Lower lobe of right lung (tissue), 2 donors: ENCODE data around the gene FGGY. TPM values are rescaled to one million over a fixed set of nuclear protein-coding genes. Genes with fewer than 3 reads are reported as not detected.

Source experiments
- ATAC-seq, 2 donors: fragments of 200-7000 bp; cut with Tn5 transposase; one replicate each; pipeline ENCODE4 v1.9.1; 2020 to 2022; ENCODE audit warnings: mild to moderate bottlenecking in 2 of 2, moderate library complexity in 2 of 2
- DNase-seq: peaks from one replicate; pipeline ENCODE4 v3.0.0-alpha.2; 2020
- H3K27ac ChIP-seq: fragments of 200-600 bp; one replicate; pipeline ENCODE4 v1.8.0; 2022
- H3K27me3 ChIP-seq: fragments of 200-600 bp; one replicate; pipeline ENCODE4 v1.8.0; 2022; ENCODE audit warnings: low read depth
- H3K36me3 ChIP-seq: fragments of 200-600 bp; one replicate; pipeline ENCODE4 v1.8.0; 2022; ENCODE audit warnings: mild to moderate bottlenecking
- H3K4me1 ChIP-seq: fragments of 200-600 bp; one replicate; pipeline ENCODE4 v1.8.0; 2022
- H3K4me3 ChIP-seq: fragments of 200-600 bp; one replicate; pipeline ENCODE4 v1.8.0; 2022; ENCODE audit warnings: mild to moderate bottlenecking
- H3K9me3 ChIP-seq: fragments of 200-600 bp; one replicate; pipeline ENCODE4 v1.8.0; 2022
- CTCF ChIP-seq: fragments of 200-600 bp; IDR thresholded peaks from one replicate; pipeline ENCODE4 v1.8.0; 2022; ENCODE audit warnings: antibody characterized with exemption, mild to moderate bottlenecking
- intact Hi-C: fragments of 100-400 bp; cut with DNase I; formaldehyde crosslinking; loops from one replicate; pipeline ENCODE4 v1.11.0; 2022
- total RNA-seq: library from RNA; stranded (reverse); fragmentation: NEBNext Ultra II Directional; extraction: Animal tissue kit (Norgen Biotek cat#: 25700); gene quantifications from one replicate; pipeline ENCODE4 v1.2.1, GENCODE V29; 2021
- donor health status: DM: no; HTN: yes; CAD: no; lungs with severe emphysema.

Gene FGGY
- total RNA-seq, 1 donor from 2014 or later = 31.4 TPM

DNA sequence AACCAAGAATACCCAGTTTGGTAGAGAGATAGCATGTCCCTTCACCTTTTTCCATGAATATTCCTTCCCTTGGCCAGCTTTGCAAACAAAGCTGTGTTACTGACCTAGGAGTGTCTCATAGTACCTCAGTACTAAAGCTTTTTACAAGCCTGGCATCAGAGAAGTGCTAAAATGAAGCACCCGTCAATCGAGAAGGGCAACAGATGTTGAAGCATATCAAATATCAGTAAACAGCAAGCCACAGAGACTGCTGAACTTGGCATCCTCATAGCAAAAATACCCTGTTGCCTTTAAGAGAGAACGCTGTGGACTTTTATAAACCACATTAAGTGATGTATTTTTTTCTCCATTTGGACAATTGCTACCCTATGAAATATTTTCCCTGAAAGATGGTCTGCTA lies 389.3 kb downstream of the FGGY start:
- no peaks in the 10 kb centered on the region for H3K36me3 ChIP-seq
- no peak for TF ChIP-seq CTCF
- peaks cover 12% of the 10 kb centered on the region for H3K4me1 ChIP-seq
- no peak for DNase-seq
- no peak overlapping the region for H3K27ac ChIP-seq
- ATAC-seq = no peak
- intact Hi-C loops = no loop called here
- no peak overlapping the region for H3K4me3 ChIP-seq
- no peaks in the 10 kb centered on the region for H3K9me3 ChIP-seq
- H3K27me3 ChIP-seq = no peaks in the 10 kb centered on the region

- H3K4me1 ChIP-seq = peaks cover 12% of the 10 kb centered on the region
- no peak for TF ChIP-seq CTCF
- no peaks in the 10 kb centered on the region for H3K9me3 ChIP-seq
- DNase-seq = no peak
- H3K4me3 ChIP-seq = no peak overlapping the region
- H3K27ac ChIP-seq = no peak overlapping the region
- no peaks in the 10 kb centered on the region for H3K27me3 ChIP-seq
- intact Hi-C loops = no loop called here
- no peak for ATAC-seq
- no peaks in the 10 kb centered on the region for H3K36me3 ChIP-seq
Observed at GRCh38 chr1:59686574-59686973, 389.7 kb downstream of the FGGY start.

DNA sequence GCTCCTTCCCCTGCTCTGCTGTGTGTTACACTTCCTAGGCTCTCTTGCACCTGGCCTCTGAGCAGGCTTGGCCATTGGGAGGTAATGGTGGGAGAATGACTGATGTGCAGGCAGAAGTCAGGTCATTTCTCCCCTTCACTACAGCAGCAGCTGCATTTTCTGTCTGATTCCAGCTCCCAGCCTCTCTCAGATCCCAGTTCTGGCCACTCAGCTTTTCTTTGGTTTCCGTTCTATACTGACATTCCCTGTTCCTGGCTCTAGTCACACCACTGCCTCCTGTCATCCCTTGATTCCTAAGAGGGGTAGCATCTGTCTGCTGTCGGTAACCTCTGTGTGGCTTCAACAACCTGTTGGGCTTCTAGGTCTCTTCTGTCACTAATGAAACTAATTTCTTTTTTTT lies 390.2 kb downstream of the FGGY start:
- DNase-seq = no peak

GRCh38 chr1:59688976-59689375 lies 392.1 kb downstream of the FGGY start:
- intact Hi-C loops = no loop called here
- Histone ChIP-seq H3K4me1 (peaks cover 15% of the 10 kb centered on the region), H3K27ac (no peak overlapping the region), H3K9me3 (no peaks in the 10 kb centered on the region), H3K36me3 (no peaks in the 10 kb centered on the region), H3K27me3 (no peaks in the 10 kb centered on the region), H3K4me3 (no peak overlapping the region)
- ATAC-seq (no peak), DNase-seq (no peak)
- TF ChIP-seq CTCF = no peak

More for the DNA sequence above, 390.2 kb downstream of the FGGY start:
- Histone ChIP-seq H3K27ac (no peak overlapping the region), H3K36me3 (no peaks in the 10 kb centered on the region), H3K4me1 (peaks cover 13% of the 10 kb centered on the region), H3K27me3 (no peaks in the 10 kb centered on the region), H3K4me3 (no peak overlapping the region), H3K9me3 (no peaks in the 10 kb centered on the region)
- ATAC-seq = no peak
- TF ChIP-seq CTCF = no peak
- intact Hi-C loops = no loop called here

- Histone ChIP-seq H3K27ac (no peak overlapping the region), H3K27me3 (no peaks in the 10 kb centered on the region), H3K36me3 (no peaks in the 10 kb centered on the region), H3K9me3 (no peaks in the 10 kb centered on the region), H3K4me1 (peaks cover 15% of the 10 kb centered on the region), H3K4me3 (no peak overlapping the region)
- no peak for TF ChIP-seq CTCF
- DNase-seq (no peak), ATAC-seq (no peak)
- intact Hi-C loops = no loop called here
Observed at GRCh38 chr1:59689730-59690129, 392.8 kb downstream of the FGGY start.
